A204.1 (cell line): ENCODE measurements around the gene TMEM213.

Experiments used
- FAIRE-seq: peaks from 2 replicates; lab custom pipeline; 2012; peaks lifted over from hg19 to GRCh38; lab: Jason Lieb, UNC

Gene TMEM213

GRCh38 chr7:138878051-138878450 is 80.3 kb downstream of the TMEM213 start:
- FAIRE-seq: no peak

- no peak for FAIRE-seq
Measured at GRCh38 chr7:138878856-138879255, 81.1 kb downstream of the TMEM213 start.

- no peak for FAIRE-seq
Measured at GRCh38 chr7:138879356-138879755, 81.6 kb downstream of the TMEM213 start.

GRCh38 chr7:138880881-138881578 is 83.2 kb downstream of the TMEM213 start:
- FAIRE-seq: no peak

- FAIRE-seq: no peak
Measured at GRCh38 chr7:138881579-138882188, 83.9 kb downstream of the TMEM213 start.

GRCh38 chr7:138882249-138882648 is 84.5 kb downstream of the TMEM213 start:
- no peak for FAIRE-seq

GRCh38 chr7:138885383-138886147 is 87.8 kb downstream of the TMEM213 start:
- no peak for FAIRE-seq

- FAIRE-seq: peak; percentile 51
Measured at GRCh38 chr7:138886501-138886917, 88.7 kb downstream of the TMEM213 start.

- FAIRE-seq: no peak
Measured at GRCh38 chr7:138887085-138887710, 89.4 kb downstream of the TMEM213 start.
